ENCODE results near the gene ASB18.

Gene ASB18

DNA sequence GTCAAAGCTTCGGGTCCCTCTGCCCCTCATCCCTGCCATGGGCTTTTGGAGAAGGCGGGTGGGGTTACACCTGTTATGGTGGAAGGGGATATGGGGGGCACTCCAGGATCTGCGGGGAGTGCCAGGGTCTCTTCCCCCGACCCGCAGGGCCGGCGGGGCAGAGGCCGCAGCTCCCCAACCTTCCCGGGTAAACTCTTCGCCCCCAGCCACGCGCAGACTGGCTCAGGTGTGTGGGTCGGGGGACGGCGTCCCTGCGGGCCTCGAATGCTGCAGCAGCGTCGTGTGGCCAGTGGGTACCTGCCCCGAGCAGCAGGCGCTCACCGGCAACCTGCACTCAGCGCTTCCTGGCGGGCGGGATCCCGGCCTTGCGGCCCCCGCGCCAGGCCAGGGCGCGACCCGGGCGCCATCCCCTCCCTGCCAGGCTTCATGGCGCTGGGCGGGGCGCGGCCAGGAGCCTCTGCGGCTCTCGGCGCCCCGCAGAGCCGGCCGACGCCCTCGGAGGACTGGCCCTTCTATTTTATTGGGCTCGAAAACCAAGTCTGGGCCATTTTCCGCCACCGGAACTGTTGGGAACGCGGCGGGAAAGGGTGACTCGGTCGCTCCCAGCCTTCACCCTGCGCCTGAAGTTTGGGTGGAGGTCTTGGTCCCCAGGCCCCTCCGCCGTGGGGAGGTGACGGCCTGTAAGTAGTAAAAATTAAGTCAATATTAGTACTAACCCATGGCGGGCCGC, 100.6 kb downstream of the ASB18 start:
- DNase-seq (ENCODE audit: low read depth), result no peak

DNA sequence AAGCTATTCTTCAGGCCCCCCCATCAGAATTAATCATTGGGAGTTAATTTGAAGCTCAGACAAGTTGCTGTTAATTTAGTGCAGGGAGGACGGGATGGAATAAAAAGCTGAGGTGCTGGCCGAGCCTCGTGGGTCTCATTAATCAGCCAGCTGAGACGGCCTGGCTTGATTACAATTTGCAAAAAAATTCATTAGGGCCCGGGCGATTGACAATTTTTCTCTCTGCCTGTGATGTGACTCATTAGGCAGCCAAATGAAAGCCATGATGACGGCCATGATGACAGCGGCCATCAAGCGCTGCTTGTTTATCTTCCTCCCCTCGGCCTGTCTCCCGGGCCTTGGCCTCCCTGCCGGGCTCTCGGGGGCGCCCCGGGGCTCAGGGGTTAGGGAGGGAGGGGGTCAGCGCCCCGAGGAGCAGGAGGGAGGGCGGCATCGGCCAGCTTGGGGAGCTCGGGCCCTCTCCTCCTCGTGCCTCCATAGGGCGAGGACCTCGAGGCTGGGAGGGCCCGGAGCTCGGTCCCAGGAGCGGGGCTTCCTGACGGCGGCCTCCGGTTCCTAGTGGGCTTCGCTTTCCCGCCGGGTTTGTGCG, 101.2 kb downstream of the ASB18 start:
- no peak for DNase-seq (ENCODE audit: low read depth)

DNA sequence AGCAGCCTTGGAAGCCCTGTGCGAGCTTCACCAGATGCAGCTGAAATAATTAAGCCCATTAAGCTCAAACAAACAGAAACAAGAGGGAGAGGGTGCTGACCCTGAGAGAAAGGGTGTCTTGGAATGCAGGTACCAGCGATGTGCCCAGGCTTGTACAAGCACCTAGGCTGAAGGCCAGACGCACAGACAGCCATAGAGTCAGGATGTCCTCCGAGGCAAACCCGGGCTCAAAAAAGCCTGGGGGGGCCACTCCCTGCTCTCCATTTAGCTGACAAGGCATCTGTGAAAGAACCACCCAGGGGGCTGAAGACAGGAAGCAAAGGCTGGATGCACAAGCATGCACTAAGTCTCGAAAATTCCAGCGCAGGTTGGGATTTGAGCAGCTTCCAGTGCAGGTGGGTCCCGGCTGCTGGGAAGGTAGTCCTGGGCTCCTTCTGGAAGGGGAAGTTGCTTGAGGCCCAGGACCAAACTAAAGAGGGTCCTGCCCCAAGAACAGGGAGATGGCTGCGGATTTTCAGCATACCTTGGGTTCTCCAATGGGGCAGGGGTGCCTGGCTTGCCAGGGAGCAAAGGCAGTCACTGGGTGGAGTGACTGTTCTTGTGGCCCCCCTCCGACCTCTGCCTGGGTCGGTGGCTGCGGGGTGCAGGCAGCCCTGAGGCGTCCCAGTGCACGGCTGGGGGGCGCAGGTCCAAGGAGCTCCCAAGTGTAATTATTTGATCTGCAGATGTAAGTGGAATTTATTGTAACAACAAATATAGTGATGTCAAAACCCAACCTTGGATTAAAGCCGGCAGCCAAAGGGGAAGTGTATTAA, 102.0 kb downstream of the ASB18 start:
- DNase-seq (ENCODE audit: low read depth), result no peak

DNA sequence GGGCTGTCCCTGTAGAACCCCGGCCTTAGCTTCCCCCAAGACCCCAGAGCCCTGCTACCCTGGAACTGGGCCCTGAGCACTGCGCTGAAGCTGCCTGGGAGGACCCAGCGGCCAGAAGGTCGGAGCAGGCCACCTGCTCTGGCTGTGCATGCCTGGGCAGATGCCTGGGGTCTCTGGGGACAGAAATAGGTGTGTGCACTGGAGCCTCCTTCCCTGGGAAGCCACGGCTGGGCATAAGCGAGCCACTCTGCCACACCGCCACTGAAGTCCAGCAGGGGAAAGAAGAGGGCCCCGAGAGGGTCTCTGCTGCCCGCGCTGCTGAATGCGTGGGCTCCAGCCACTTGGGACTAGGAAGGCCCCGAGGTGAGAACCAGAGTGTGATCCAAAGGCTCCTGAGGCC, 102.7 kb downstream of the ASB18 start:
- no peak for DNase-seq (ENCODE audit: low read depth)

DNA sequence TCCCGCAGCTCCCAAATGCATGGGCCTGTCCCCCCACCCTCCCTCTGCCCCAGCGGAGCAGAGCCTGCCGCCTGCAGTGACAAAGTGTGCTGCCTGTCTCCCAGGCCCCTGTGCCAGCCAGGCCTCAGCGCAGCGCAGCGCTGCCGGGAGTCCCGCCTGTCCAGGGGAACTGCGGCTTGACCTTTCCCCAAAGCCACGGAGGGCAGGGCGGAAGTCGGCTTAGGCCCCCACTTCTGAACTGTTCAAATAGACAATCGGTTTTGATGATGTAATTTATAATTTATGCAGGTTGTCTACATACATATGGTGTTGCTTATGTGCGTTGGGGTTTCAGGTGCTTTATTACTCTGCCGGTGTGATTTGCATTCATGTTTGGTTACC, 103.1 kb downstream of the ASB18 start:
- DNase-seq (ENCODE audit: low read depth), result no peak

DNA sequence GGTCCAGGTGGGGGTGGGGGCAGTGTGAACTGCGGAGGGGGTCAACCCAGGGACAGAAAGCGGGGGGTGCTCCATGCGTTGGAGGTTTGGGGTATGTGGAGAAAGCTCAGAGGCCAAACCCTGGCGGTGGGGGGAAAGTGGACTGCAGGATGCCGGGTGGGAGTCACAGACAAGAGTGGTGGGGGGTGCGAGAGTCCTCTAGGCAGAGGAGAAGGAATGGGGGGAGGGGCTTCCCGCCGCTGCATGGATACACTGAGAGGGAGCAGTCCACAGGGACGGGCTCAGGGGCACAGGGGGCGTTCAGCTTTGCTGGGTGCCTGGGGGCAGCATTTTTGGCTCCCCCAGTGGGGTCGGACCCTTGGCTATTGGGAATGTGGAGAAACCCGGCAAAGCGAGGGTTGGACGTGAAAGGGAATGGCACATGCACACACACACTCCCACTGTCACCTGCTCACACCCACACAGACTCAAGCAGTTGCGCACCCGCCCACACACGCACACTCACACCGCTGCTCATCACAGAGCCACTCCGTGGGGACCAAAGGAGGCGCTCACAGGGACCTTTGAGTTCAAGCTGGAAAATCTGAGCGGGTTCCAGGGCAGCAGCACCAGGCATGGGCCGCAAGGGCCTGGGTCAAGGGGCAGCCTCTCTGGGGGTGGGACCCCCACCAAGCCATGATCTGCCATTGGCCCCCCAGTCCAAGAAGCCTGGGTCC, 103.7 kb downstream of the ASB18 start:
- DNase-seq (ENCODE audit: low read depth), result no peak

DNA sequence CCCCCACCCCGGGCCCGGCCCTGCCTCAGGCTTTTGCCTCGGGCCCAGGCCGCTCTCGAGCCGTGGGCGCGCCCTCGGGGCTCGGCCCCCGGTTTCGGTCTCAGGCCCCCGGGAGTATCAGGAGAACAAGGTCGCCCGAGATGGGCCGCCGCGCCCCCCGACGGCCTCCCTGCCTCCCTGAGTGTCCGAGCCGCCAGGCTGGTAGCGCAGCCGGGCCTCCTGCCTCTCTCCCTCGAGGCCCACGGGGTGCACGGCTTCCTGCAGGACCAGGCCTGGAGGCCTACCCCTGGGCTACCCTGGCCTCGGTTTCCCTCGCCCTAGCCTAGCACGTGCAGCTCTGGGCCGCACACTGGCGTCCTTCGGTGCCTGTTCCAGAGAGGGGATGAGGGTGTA, 104.4 kb downstream of the ASB18 start:
- DNase-seq (ENCODE audit: low read depth), result no peak

DNA sequence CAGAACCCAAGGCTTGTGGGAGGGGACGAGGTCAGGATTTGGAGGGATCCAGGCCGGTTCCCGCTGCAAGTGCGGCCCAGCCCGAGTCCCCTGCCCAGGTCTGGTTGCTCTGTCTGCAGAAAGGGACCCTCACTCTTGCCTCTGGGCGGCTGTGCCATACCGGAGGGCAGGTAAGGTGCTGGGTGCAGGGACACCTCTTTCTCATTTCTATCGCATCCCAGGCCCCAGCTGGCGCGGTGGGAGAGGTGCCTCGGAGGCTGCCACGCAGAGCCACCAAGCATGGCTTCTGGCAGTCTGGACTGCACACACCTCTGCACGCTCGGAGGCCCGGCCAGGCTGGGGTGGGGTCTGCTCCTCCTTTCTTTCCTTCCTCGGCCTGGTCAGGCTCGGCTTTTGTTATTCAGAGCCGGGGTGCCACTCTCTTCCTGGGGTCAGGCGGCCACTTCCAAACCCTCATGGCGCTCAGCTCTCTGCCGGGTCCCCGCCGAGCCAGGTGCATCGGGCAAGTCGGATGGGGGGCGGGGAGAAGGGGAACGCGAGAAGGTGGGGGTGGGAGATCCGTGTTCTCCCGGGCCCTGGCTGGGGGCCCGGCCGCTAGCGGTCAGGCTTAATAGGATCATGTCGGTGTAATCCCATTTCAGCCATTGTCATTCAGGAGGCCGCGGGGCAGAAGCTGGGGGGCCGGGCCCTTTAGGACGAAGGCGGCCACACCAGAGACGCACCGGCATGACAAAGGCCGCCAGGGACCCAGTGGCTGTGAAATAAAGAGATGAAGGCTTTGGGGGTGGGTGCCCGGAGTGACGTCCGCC, 105.0 kb downstream of the ASB18 start:
- DNase-seq (ENCODE audit: low read depth), result no peak

DNA sequence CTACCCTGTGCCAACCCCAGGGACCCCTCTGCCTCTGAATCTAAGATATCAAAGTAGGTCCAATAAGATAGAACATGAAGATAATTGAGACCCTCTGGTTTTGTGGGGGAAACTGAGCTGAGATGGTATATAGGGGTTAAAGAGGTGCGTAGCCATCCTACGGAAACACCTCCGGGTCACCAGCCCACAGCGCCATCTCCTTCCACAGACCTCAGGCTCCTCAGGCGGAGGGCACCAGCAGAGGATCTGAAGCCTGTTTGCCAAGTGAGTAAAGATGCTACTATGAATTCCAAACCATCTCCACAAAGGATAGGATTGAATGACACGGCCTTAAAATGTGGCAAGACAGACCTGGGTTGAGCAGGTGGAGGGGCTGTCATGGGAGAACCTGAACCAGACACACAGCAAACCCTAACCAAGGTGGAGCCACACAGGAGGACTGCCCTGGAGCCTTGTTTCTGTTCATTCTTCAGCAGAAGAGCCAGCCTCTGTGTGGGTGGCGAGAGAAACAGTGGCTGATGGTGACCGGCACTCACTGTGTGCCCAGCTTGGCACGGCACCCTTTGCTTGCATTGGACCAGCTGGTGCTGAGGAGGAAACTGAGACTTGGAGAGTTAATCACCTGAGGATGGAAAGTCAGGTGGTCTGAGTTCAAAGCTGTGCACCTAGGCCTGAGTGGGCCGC, 106.2 kb downstream of the ASB18 start:
- DNase-seq (ENCODE audit: low read depth), result no peak

DNA sequence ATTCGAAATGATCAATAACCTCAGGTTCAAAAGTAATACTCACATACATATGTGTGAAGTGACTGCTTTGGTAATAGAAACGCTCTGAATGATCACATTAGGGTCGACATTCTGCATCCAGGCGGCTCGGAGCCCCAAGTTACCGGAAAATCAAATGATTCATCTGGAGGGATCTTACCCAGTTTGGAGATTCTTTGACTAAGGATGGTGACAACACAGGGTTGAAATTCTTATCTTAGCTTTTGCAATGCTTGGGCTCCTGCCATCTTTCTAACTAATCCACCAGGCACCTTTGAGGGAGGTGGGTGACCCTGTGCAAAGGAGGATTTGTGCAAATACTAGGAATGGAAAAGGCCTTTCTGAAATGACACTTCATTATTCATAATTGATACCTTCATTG, 106.8 kb downstream of the ASB18 start:
- DNase-seq (ENCODE audit: low read depth), result no peak

DNA sequence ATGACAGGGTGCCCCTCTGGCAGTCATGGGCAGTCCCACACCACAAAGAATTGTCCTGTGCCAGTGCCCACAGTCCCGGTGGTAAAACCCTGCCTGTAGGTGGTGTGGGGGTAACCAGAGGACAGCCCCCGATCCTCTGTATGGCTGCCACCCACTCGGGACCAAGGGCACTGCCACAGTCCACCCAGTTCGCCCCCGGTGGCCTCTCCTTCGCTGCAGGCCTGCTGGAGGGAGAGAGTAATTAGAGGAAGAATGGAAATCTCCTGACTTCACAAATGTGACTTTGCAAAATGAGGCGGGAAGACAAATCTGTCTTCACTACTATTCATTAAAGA, 107.4 kb downstream of the ASB18 start:
- no peak for DNase-seq (ENCODE audit: low read depth)

DNA sequence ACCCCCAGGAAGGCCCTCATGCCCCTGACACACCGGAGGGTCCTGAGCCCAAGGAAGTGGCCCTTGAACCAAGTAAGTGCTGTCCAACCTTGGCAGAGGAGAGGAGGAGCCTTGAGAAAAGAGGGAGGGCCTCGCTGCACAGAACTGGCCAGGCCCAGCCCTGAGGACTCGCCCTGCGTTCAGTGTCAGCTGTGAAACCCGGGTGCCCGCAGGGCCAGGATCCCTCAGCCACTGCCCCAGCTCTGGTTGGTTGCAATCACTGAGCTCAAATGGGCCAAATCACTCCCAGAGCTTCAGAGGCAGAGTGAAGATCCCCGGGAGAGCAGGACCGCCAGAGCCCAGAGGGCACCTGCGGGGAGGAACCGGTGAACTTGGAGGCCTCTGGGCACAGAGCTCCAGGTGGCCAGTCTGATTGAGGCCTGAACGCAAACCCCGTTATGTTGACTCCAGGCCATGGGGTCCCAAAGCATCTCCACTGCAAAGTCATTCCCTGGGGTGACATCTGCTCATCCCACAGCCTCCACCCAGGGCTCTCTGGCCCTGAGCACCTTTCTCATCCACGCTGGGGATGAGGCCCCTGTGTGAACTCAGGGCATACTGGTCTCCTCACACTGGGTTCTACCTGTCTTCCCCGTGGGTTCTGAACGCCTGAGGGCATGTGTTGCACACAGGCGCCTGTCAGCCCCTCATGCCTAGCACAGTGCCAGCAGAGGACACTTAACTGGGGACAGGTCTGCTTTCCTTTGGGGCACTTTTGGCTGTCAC, 107.9 kb downstream of the ASB18 start:
- no peak for DNase-seq (ENCODE audit: low read depth)

DNA sequence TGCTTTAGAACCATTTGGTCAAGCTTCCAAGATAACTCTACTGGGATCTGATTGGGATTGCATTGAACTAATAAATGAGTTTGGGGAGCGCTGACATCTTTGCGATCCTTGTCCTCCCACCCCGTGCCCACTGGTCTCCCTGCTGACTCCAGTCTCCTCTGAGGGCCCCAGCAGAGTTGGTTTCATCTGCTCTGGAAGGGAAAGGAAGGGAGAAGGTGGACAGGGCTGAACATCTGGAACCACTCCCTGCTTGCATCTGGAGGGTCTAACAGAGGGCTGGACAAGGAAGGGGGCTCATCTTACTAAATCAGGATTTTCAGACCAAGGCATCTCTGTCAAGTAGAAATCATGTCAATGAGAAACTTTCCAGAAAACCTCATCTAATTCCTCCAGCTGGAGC, 108.8 kb downstream of the ASB18 start:
- no peak for DNase-seq (ENCODE audit: low read depth)

DNA sequence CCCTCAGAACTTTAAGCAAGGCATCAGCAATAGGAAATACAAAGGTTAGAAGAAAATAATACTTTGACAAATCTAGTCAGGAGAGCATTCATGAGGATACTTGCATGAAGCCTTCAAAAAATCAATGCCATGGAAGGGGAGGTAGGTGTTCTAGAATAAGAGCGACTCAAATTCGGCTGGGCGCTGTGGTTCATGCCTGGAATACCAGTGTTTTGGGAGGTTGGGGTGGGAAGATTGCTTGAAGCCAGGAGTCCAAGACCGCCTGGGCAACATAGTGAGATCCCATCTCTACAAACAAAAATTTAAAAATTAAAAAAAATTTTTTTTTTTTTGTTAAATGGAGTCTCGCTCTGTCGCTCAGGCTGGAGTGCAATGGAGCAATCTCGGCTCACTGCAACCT, 117.8 kb downstream of the ASB18 start:
- DNase-seq (ENCODE audit: low read depth), result no peak

DNA sequence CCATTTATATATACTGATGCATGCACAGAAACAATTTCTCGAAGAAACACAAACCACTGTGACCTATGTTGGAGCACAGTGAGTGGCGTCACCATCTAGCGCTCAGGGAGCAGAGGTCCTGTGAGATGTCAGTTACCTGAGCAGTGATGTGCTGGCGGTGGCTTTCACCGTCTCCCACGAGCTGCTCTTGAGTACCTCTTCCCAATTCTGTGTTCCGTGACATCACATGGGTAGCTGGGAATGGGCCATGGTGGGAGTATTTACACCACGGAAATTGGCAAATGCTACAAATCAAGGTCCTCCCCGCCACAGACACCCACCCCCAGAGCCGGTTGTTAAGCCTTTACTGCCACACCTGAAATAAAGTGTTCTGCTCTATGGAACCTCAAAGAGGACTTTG, 120.4 kb downstream of the ASB18 start:
- DNase-seq (ENCODE audit: low read depth), result no peak
